ENCODE data around the gene GNA14. TPM values are rescaled to one million over a fixed set of nuclear protein-coding genes. Genes with fewer than 3 reads are reported as not detected.
"Not testable (repeated sequence)": the region's sequence is repeated elsewhere in the genome, so short reads cannot be mapped to it uniquely, and the experiment has no call there.

Gene GNA14
- total RNA-seq, 1 experiment from 2014 or later, result 0.06 TPM

DNA sequence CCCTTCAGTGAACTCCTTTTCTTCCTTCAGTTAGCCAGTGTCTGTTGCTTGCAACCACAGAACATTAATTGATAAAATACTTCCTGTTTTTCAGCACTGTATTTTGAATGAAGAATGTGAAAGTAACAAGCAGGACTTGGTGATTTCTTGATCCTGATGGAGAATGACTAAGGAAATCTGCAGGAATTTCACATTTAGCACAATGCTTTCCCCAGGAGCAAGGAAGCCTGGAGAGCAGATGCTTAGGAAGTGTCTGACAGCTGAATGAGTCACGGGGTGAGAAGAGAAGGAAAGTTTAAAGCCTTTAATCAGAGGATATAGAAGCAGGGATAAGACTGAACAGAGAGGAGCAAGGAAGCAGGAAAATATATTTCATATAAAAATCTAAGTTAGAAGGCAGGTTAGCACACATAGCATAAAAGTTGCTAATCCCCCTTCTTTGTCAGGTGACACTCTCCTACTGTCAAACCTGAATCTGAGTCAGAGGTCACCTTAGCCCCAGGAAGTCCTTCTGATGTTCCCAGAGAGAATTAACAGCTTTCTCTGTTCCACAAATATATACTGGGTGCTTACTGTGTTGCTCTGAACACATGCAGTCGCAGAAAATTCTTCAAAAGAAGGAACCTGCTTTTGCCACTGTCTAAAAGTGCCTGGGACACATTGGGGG, 59.7 kb downstream of the GNA14 start:
- peak; percentile 50 for DNase-seq (ENCODE audit: low spot score)

GRCh38 chr9:77587851-77588250, 60.3 kb downstream of the GNA14 start:
- no peak for DNase-seq (ENCODE audit: low spot score)

DNA sequence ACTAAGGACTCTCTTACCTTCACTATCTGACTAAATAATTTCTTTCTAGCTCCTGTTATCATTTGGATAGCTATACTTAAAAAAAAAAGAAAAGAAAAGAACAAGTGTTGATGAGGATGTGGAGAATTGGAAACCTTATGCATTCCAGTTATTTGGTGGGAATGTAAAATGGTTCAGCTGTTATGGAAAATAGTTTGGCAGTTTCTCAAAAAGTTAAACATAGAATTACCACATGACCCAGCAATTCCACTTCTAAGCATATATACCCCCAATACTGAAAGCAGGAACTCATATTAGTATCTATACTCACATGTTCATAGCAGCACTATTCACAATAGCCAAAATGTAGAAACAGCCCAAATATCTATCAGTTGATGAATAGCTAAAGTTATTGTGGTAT, 61.1 kb downstream of the GNA14 start:
- no peak for DNase-seq (ENCODE audit: low spot score)

DNA sequence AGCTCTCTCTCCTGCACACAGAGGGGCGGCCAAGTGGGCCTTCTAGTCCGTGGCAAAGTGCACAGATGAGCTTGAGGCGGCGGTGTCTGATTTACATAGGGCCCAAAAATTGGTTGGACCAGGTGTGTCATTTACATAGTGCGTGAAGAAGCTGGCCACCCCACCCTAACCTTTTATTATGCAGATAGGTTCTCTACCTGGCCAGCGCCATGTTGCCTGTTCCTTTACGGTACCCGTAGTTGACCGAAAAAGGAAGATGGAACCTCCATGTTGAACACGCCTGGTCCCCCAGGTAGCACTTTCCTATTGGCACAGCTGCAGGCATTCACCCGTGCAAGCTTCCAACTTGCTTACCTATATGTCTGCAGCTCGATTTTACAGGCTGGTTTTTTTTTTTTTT, 61.5 kb downstream of the GNA14 start:
- no peak for DNase-seq (ENCODE audit: low spot score)

DNA sequence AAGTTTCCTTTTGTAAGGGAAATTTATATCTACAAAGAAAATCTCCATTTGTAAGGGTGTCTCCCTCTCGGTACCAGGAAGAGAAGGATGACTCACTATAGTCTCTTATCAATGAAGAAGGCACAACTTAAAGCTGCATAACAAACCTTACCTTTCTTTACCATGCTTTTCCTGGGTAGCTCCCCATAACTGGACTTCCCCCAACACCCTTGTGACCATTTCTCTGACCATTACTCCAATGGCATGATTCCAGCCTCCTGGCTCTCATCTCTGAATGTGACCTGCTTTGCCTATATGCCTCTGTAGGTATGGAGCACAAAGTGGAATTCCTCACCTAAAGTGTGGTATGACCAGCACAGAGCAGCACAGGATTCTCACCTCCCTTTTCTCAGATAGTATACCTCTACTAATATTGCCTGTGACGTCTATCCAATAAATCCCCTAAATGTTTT, 62.8 kb downstream of the GNA14 start:
- DNase-seq (ENCODE audit: low spot score), result no peak

DNA sequence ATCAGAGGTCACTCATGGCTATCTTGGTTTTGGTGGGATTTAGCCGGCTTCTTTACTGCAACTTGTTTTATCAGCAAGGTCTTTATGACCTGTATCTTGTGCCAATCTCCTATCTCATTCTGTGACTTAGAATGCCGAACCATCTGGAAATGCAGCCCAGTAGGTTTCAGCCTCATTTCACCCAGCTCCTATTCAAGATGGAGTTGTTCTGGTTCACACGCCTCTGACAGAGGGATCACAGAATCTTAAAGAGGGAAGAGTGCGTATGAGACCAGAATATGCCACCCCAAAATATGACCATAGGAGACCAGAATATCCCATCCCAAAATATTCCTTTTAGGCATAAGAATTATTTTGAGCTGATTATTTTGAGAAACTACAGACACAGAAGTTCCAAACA, 63.2 kb downstream of the GNA14 start:
- DNase-seq (ENCODE audit: low spot score), result not testable (repeated sequence)

DNA sequence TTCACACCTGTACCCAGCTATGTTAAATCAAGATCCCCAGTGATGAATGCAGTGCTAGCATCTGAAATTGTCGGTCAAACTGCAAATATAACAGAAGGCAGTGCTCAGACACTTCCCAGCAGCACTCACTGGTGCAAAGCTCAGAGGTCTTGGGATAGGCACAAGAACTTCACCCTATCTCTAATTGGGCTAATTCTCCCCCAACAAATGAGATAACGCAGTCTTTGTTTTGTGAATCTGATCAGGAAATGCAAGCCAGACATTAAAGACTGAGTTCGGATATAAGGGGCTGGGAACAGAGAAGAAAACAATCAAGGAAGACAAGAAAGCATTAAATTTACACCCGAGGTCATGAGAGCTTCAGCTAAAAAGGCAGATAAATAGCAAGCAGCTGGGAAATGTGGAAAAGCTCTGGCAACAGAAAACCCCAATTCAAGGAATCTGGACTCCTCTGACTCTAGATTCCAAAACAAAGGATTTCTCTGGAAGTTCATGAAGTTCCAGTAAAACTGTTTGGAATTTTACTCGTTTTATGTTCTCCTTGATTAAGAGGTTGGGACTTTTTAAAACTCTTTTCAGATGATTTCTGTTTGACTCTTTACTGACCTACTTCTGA, 65.1 kb downstream of the GNA14 start:
- DNase-seq (ENCODE audit: low spot score), result no peak

- DNase-seq (ENCODE audit: low spot score), result no peak
Observed at GRCh38 chr9:77582525-77582924, 65.6 kb downstream of the GNA14 start.

DNA sequence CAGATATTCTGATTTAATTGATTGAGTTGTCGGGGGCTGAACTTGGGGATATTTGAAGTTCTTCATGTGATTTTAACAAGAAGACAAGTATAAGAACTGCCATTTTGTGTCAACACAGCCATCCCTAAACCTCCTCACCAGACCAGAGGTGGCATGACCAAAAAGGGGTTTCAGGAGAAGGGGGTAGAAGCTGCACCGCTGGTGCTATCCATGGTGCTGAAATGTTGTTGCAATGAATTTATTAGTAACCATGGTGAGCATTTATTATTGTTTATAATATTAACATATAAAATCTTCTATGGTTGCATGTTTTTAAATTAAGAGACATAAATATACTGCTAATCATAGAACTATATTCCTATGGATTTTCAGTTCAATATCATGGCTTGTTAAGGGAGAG, 72.3 kb downstream of the GNA14 start:
- DNase-seq (ENCODE audit: low spot score), result no peak

DNA sequence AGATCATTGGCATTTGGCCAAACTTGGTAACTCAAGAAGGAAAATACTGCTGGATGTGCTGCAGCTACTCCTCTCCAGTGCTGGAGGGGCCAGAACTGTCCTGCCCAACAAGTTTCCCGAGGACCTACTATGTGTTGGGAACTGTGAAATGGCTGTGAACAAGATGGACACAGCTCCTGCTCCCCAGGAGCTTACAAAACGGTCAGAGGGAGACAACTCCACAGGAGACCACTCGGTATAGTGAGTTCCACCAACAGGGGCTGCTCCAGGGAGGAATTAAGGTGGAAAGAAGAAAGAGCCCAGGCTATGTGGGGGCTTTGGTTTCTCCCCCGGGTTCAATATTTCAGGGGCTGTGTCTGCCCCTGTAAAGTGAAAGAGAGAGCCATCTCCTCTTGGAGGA, 78.8 kb downstream of the GNA14 start:
- DNase-seq (ENCODE audit: low spot score), result no peak

GRCh38 chr9:77563174-77563573, 84.9 kb downstream of the GNA14 start:
- DNase-seq (ENCODE audit: low spot score), result no peak

GRCh38 chr9:77562019-77562748, 85.9 kb downstream of the GNA14 start:
- DNase-seq (ENCODE audit: low spot score), result no peak

GRCh38 chr9:77561331-77562018, 86.6 kb downstream of the GNA14 start:
- DNase-seq (ENCODE audit: low spot score), result no peak

DNA sequence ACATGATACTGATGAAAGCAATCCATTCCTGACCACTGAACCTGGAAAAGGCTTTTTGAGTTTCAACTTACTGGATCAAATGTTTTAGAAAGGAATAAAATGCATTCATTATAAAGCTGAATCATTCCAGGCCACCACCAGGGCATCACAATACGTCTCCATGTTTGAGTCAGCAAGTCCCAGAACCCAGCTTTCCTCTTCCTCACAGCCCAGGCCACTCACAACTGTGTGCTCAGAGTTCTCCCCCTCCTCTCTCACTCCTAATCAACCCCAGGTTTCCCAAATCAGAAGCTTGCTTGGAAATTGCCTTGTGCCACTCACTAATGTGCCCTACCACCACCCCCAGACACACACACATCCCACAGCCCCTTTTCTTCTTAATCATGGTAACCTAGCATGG, 91.7 kb downstream of the GNA14 start:
- no peak for DNase-seq (ENCODE audit: low spot score)

DNA sequence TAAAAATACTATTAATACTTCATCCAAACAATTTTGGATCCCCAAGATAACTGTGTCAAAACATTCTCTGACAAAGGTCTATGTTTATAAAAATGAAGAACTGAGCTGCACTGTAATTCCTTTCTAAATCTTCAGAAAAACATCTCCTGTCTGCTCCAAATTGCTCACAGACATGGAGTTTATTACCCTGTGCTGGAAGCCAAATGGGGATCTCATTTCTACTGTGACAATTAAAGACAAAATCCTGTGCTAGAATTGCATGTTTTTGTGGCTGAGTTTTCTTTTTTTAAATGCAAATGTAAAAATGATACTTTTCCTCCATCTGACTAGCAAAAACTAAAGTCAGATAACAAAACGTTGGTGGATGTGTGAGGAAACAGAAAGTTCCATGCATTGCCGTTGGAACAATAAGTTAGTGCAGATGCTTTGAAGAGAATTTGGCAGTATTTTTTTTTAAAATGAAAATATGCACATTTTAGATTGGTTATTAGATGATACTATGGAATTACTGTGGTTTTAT, 93.5 kb downstream of the GNA14 start:
- no peak for DNase-seq (ENCODE audit: low spot score)

DNA sequence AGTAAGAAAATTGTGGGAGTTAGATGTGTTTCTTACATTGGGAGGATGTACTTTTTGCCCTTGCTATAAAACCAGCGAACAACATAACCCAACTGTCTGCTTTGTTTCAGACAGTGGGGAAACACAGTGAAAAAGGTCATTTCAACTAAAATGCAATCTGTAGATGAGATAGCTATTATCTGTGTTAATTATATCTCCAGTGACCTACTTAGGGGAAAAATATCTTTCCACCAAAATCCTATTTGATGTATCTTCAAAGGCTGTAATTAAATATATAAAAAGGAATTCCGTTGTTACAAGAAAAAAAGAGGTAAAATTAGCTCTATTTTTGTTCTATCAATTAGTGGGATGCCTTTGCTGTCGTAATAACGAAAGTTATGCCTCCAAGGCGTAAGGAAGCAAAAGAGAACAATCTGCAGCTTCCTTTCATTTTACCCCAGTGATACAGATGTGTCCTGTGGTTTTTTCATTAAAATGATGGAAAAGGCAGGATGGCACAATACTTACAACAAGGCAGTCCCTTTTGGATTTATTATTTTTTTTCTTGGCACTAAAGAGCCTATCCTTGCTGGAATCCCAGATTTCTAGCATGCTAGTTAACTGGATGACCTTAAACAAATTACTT, 100.9 kb downstream of the GNA14 start:
- DNase-seq (ENCODE audit: low spot score), result no peak

GRCh38 chr9:77546376-77546950, 101.7 kb downstream of the GNA14 start:
- DNase-seq (ENCODE audit: low spot score), result no peak

GRCh38 chr9:77544546-77544945, 103.6 kb downstream of the GNA14 start:
- no peak for DNase-seq (ENCODE audit: low spot score)

DNA sequence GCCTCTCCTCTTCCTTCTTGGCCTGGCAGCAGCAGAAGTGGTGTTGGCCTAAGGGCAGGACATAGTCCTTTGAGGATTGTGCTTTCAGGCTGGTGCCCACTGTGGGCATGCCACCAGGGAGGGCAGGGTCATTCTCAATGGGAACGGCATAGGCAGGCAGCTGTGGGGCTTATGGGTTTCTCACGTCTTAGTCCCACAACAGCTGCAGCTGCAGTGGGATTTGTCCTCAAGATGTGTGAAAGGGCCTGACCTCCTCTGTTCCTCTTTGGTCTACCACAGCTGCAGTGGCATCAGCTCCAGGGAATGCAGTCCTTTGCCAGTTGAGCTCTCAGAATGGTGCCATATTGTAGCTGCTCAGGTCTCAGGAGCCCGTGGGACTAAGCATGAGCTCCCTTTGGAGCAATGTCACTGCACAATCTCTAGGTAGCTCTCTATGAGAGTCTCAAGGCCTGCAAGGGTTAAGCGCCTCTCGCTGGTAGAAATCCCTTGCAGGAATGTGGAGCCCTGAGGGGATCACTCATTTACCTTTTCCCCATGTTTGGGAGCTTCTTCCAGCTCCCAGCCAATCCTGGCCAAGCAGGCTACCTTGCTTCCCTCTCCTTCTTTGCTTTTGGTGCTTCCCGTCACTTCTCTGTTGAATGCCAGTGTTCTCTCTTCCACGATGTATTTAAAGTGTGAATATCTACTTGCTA, 104.8 kb downstream of the GNA14 start:
- no peak for DNase-seq (ENCODE audit: low spot score)

DNA sequence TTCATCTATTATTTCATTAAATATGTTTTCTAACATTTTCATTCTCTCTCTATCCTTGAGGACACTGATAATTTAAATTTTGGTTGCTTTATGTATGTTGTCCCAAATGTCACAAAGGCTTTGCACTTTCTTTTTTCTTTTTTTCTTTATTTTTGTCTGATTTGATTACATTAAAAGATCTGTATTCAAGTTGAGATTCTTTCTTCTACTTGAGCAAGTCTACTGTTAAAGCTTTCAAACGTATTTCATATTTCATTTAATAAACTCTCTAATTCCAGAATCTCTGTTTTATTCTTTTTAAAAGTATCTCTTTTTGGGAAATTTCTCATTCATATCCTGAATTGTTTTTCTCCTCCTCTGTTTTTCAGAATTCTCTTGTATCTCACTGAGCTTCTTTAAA, 106.5 kb downstream of the GNA14 start:
- no peak for DNase-seq (ENCODE audit: low spot score)

DNA sequence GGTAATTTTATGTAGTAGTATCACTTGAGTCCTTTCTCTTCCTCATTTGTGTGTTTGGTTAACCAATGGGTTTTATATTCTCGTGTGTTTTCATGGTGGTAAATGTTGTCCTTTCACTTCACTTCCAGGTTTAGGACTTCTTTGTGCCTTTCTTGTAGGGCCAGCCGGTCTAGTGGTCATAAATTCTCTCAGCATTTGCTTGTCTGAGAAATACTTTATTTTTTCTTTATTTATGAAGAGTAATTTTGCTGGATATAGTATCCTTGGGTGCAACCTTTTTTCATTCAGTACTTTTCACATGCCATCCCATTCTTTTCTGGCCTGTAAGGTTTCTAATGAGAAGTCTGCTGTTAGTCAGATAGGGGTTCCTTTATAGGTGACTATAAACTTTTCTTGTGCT, 107.1 kb downstream of the GNA14 start:
- DNase-seq (ENCODE audit: low spot score), result no peak
